Activated CD8-positive, alpha-beta T cell treated with anti-CD3 and anti-CD28 coated beads for 36 hours (primary cell): ENCODE data around the gene LONRF2. TPM values are rescaled to one million over a fixed set of nuclear protein-coding genes. Genes with fewer than 3 reads are reported as not detected.
"Not testable (repeated sequence)": the region's sequence is repeated elsewhere in the genome, so short reads cannot be mapped to it uniquely, and the experiment has no call there.

Experiments
- ATAC-seq: fragments of 200-7000 bp; cut with Tn5 transposase; one replicate; pipeline ENCODE4 v1.10.0; 2021; ENCODE audit warnings: mild to moderate bottlenecking, moderate library complexity
- CTCF ChIA-PET: fragments of 350-600 bp; sonication (Branson Sonifier 250); formaldehyde crosslinking; loops from one replicate; lab custom pipeline; 2021; ENCODE audit warnings: antibody characterized with exemption; lab: Charles Lee
- POLR2A ChIA-PET: fragments of 350-600 bp; sonication (Branson Sonifier 250); formaldehyde crosslinking; loops from one replicate; lab custom pipeline; 2021; ENCODE audit warnings: antibody characterized with exemption; lab: Charles Lee
- DNase-seq: peaks from one replicate; pipeline ENCODE4 v3.0.0-alpha.2; 2020
- H3K27ac Mint-ChIP-seq: one replicate; pipeline ENCODE4 v1.8.0; 2021; ENCODE audit warnings: mild to moderate bottlenecking, mixed read lengths
- H3K27me3 Mint-ChIP-seq: one replicate; pipeline ENCODE4 v1.8.0; 2021; ENCODE audit warnings: mixed read lengths
- H3K36me3 Mint-ChIP-seq: one replicate; pipeline ENCODE4 v1.8.0; 2021; ENCODE audit warnings: low read depth, mixed read lengths
- H3K4me1 Mint-ChIP-seq: one replicate; pipeline ENCODE4 v1.8.0; 2021; ENCODE audit warnings: low read depth, mixed read lengths
- H3K4me3 Mint-ChIP-seq: one replicate; pipeline ENCODE4 v1.8.0; 2021; ENCODE audit warnings: mild to moderate bottlenecking, moderate library complexity, mixed read lengths
- H3K9me3 Mint-ChIP-seq: one replicate; pipeline ENCODE4 v1.8.0; 2021; ENCODE audit warnings: mixed read lengths
- intact Hi-C: fragments of 100-400 bp; cut with micrococcal nuclease; formaldehyde crosslinking; loops from one replicate; pipeline ENCODE4 v1.10.0; 2022
- total RNA-seq, 2 experiments: library from RNA; stranded (reverse); gene quantifications; one replicate each; pipeline ENCODE4 v1.2.3, GENCODE V29; 2021
- TF ChIP-seq, protein P1 (sequence below): fragments of 200-600 bp; IDR thresholded peaks from one replicate; pipeline ENCODE4 v1.8.0; 2022; ENCODE audit warnings: antibody characterized with exemption, mild to moderate bottlenecking

Gene LONRF2
- total RNA-seq, 2 experiments from 2014 or later = 0.04 to 0.20 TPM

DNA sequence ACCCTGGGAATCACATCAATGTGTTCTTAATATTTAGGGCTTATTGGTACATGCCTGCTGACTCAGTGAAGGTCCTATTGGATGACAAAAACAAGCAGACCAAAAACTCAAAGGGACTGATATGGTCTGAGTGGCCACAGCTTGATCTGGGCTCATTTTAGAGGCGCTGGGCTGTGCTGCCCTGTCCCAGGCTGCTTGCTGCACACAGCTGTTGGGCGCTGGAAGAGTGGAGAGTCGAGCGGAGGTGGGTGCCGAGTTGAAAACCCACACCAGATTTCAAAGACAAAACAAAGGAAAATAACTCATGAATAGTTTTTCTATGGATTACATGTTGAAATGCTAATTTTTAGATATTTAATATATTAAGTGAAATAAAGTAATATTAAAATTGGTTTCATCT is 68.5 kb downstream of the LONRF2 start:
- Mint-ChIP-seq H3K4me1 (no peaks in the 10 kb centered on the region), H3K36me3 (no peaks in the 10 kb centered on the region), H3K27me3 (peaks cover 1% of the 10 kb centered on the region), H3K4me3 (no peak overlapping the region), H3K27ac (no peak overlapping the region), H3K9me3 (no peaks in the 10 kb centered on the region)
- DNase-seq (no peak), ATAC-seq (no peak)
- ChIA-PET CTCF (interaction anchor here (1.0 kb wide), 1 partner anchor 24 kb away, joined by 3 read pairs; no protein-coding TSS in a partner anchor), POLR2A (no interaction called here)
- intact Hi-C loops = no loop called here
- TF ChIP-seq, protein P1, sequence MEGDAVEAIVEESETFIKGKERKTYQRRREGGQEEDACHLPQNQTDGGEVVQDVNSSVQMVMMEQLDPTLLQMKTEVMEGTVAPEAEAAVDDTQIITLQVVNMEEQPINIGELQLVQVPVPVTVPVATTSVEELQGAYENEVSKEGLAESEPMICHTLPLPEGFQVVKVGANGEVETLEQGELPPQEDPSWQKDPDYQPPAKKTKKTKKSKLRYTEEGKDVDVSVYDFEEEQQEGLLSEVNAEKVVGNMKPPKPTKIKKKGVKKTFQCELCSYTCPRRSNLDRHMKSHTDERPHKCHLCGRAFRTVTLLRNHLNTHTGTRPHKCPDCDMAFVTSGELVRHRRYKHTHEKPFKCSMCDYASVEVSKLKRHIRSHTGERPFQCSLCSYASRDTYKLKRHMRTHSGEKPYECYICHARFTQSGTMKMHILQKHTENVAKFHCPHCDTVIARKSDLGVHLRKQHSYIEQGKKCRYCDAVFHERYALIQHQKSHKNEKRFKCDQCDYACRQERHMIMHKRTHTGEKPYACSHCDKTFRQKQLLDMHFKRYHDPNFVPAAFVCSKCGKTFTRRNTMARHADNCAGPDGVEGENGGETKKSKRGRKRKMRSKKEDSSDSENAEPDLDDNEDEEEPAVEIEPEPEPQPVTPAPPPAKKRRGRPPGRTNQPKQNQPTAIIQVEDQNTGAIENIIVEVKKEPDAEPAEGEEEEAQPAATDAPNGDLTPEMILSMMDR = no peak

DNA sequence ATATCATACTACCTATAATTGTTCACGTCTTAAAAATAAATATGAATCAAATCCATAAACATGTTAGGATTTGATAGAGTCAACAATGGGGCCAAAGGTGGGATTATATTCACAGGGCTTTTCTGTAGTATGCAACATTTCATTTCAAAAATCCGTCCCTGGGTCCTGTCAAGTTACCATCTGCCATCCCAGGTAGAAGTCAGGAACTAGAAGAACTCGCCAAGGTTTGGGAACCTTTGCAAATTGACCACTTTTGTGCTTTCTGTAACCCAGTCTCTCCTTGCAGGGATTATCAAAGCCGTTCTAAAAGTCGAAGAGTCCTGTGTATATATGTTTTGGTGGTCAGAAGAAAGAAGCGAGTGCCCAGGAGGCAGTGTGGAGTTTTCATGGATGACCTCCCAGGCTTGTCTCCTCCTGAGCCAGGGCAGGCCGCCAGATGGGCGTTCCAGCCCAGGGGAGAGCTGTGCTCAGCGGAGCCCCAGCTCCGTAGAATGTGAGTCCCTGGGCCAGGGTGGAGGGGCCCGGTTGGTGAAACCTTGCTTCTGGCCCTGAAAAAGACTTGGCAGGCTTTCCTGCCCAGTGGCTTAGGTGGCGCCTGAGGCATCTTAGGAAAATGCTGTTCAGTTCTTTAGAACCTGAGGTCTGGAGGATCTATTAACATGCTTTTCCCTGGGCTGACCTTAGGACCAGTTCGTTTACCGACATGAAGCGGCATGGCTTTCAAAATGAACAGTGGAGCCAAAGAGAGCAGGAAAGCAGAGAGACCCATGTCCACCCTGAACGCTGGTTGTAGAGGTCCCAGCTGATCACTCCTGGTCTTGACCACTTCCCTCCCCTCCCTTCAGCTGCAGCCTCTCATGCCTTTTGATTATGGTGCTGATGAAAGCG is 69.2 kb downstream of the LONRF2 start:
- TF ChIP-seq, protein P1 = no peak
- CTCF ChIA-PET = interaction anchor here (1.0 kb wide), 1 partner anchor 693 kb away, joined by 3 read pairs; no protein-coding TSS in a partner anchor
- no peak for DNase-seq
- Mint-ChIP-seq H3K9me3 (no peaks in the 10 kb centered on the region), H3K27ac (no peak overlapping the region), H3K27me3 (peaks cover 3% of the 10 kb centered on the region), H3K4me3 (no peak overlapping the region), H3K4me1 (no peaks in the 10 kb centered on the region), H3K36me3 (no peaks in the 10 kb centered on the region)
- intact Hi-C loops = no loop called here
- POLR2A ChIA-PET = no interaction called here
- ATAC-seq = no peak

DNA sequence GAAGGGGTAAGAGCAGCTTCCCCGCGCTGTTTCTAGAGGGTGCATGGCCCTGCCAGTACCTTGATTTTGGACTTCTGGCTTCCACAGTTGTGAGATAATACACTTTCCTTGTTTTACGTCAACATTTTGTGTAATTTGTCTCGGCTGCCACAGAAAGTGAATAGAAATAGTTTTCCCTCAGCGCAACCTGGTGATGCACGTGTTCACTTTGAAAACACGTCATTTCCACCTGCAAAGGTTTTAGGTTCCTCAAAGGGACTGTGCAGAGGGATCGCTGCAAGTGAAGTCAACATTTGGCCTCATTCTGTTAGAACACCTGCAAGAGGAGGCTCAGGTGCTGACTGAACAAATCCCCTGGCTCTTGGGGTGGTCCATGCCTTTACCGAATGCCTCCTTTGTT is 71.7 kb downstream of the LONRF2 start:
- no peak for ATAC-seq
- no peaks in the 10 kb centered on the region for H3K36me3 Mint-ChIP-seq
- H3K27me3 Mint-ChIP-seq = peaks cover 8% of the 10 kb centered on the region
- no peak for DNase-seq
- H3K9me3 Mint-ChIP-seq = no peaks in the 10 kb centered on the region
- H3K27ac Mint-ChIP-seq = no peak overlapping the region
- H3K4me1 Mint-ChIP-seq = no peaks in the 10 kb centered on the region
- no peak overlapping the region for H3K4me3 Mint-ChIP-seq
- ChIA-PET CTCF (interaction anchor here (1.3 kb wide), 1 partner anchor 12 kb away, joined by 3 read pairs; no protein-coding TSS in a partner anchor), POLR2A (no interaction called here)
- TF ChIP-seq, protein P1 = no peak
- intact Hi-C loops = no loop called here

DNA sequence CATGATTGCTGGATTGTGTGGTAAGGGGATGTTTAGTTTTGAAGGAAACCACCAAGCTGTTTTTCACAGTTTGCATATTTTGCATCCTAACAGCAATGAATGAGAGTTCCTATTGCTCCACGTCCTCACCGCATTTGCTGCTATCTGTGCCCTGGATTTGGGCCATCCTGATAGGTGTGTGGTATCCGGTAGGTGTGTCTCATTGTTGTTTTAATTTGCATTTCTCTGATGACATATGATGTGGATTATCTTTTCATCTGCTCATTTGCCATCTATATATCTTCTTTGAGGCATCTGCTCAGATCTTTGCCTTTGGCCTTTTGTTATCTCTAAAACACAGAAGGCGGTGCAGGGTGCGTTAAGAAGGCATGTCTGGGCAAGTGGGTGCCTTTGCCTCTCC is 73.3 kb downstream of the LONRF2 start:
- Mint-ChIP-seq H3K4me3 (no peak overlapping the region), H3K27ac (no peak overlapping the region), H3K27me3 (peaks cover 8% of the 10 kb centered on the region), H3K4me1 (no peaks in the 10 kb centered on the region), H3K9me3 (no peaks in the 10 kb centered on the region), H3K36me3 (no peaks in the 10 kb centered on the region)
- no peak for DNase-seq
- ChIA-PET CTCF (interaction anchor here (1.2 kb wide), 1 partner anchor 690 kb away, joined by 3 read pairs; no protein-coding TSS in a partner anchor), POLR2A (no interaction called here)
- ATAC-seq = no peak
- TF ChIP-seq, protein P1 = no peak
- intact Hi-C loops = no loop called here

DNA sequence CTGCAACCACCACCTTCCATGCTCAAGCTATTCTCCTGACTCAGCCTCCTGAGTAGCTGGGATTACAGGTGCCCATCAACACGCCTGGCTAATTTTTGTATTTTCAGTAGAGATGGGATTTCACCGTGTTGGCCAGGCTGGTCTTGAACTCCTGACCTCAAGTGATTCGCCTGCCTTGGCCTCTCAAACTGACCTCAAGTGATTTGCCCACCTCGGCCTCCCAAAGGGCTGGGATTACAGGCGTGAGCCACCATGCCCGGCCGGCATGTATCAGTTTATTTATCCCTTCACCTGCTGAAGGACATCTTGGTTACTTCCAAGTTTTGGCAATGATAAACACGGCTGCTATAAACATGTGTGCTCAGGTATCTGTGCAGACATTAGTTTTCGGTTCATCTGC is 73.7 kb downstream of the LONRF2 start:
- DNase-seq, H3K27me3 Mint-ChIP-seq, H3K27ac Mint-ChIP-seq, H3K36me3 Mint-ChIP-seq, intact Hi-C loops, CTCF ChIA-PET, H3K9me3 Mint-ChIP-seq, H3K4me1 Mint-ChIP-seq, H3K4me3 Mint-ChIP-seq, ATAC-seq, POLR2A ChIA-PET: not testable (repeated sequence)
